A549 treated with RU486 at 1 μM for 4 hours (cell line): ENCODE results near the gene DDX23. TPM values are rescaled to one million over a fixed set of nuclear protein-coding genes. Genes with fewer than 3 reads are reported as not detected.

ENCODE experiments used
- total RNA-seq: library from RNA; stranded (reverse); fragments of 200-300 nt; extraction: Qiagen RNA extraction; gene quantifications from 5 replicates; pipeline ENCODE4 v1.2.3, GENCODE V29; 2022; ENCODE audit warnings: low read depth

DDX23 gene
- 80.3 to 88.0 TPM (median 82.8 TPM) in 5 replicates for total RNA-seq

DNA sequence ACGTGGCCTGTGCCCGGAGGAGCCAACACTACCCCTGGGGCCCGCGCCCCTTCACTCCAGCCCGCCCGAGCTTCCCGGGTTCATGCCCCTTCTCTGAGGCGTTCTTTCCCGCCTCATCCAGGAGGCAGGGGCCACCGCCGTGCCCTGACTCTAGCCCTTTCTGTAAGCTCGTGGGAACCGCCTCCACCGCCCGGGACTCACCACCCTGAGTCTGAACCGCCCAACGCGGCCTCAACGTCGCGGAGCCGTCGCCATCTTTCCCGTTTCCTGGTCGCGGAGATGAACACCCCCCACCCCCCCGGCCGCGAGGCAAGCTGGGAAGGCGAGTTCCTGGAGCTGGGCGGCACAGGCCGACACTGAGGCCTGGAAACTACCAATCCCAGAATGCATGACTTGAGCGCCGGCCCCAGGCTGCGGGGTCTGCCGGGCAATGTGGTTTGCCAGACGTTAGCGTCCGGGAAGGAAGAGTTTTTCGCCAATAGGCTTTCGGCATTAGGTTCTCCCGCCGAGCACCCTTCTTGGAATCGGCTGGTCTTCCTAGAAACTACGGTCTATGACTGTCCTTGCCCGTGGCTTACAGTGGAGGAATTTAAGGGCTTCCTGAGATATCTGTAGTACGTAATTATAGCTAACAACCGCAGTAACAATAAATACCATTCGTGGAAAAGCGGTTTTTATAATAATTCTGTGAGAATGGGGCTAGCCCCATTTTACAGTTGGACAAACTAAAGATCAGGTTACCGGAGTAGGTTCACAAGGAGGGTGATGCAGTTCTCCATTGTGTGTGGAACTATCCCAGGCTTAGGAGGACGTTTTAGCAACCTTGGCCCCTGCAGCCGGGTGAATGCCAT, at the start of gene DDX23:
Gene DDX23 (minus strand): TSS at position 281 of the 851 bp plus-strand sequence. CDS start 6,381 bp downstream, outside the sequence.

DNA sequence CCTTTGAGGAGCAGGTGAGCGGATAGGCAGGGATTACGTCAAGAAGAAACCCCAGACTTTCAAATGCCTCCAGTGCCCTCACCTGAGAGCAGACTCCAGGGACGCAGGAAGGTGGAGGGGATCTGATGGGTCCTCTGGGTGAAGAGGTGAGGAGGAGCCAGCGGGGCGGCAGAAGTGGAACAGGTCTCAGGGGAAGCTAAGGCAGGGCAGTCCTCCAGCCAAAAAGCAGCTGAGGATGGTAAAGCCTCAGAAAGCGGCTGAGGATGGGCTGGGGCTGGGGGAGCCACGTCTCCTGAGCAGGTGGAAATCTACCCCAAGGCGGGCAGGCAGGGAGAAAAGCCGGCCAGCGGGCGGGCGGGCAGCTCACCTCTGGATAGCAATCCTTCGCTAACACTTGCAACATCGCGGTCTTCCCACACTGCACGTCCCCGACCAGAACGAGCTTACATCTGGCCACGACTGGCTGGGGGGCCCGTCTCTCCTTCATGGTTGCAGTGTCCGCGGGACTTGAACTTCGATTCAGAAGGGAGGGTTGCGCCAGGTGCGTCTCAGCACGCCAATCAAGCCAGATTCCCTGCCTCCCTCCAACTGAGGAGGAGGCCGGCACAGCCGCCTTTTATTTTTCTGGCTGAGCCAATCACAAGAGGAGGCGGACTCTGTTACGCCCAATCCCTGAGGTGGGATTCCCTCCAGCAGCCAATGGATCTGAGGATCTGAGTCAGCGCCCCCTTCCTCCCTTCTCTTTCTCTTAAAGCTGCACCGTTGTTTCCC, 13.5 kb upstream of the DDX23 start, which contains the start of gene RND1:
Gene RND1 (minus strand): TSS at position 590 of the 771 bp plus-strand sequence. CDS start 103 bp downstream, at position 487.

DNA sequence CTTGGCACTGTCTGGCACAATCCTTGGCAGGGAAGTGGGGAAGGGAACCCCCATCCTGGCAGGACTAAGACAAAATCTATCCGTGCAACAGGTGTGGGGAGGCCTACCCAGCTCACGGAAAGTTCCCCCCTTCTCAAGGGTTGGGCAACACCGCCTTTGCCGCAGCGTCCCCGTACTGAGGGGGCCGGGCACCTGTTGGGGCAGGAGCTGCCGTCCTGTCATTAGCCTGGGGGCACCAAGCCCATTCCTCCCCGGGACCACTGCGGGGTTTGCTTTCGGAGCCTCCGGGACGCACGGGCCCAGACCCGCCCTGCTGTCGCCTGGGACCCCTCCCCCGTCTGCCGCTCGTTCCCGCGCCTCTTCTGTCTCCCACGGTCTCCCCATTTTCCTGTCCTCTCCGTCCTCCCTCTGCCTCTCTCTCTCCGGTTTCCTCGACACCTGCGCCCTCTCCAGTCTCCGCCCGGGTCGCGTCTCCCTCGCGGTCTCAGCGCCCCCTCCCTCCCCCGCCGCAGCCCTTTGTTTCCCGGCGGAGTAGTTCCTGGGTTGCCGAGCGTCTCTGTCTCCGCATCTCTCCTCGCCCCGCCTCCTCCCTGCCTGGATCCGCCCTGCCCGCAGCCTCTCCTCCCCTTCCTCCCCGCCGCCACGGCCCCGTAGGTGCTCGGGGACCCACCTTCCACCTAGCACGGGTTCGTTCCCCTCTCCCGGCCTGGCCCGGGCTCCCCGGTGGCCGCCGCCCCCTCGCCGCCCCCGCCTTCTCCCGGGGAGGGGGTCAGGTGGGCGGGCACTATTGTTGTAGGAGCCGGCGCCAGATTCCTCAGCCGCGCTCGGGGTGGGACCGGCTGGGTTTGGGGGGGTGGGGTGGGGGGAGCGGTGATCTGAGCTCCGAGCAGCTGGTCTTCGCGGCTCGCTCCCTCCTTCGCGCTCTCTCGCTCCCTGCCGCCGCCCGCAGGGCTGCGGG, 33.8 kb downstream of the DDX23 start, which contains the start of gene CACNB3:
Gene CACNB3 (plus strand): TSS at position 624 of the 958 bp plus-strand sequence. CDS start 434 bp downstream, outside the sequence.

DNA sequence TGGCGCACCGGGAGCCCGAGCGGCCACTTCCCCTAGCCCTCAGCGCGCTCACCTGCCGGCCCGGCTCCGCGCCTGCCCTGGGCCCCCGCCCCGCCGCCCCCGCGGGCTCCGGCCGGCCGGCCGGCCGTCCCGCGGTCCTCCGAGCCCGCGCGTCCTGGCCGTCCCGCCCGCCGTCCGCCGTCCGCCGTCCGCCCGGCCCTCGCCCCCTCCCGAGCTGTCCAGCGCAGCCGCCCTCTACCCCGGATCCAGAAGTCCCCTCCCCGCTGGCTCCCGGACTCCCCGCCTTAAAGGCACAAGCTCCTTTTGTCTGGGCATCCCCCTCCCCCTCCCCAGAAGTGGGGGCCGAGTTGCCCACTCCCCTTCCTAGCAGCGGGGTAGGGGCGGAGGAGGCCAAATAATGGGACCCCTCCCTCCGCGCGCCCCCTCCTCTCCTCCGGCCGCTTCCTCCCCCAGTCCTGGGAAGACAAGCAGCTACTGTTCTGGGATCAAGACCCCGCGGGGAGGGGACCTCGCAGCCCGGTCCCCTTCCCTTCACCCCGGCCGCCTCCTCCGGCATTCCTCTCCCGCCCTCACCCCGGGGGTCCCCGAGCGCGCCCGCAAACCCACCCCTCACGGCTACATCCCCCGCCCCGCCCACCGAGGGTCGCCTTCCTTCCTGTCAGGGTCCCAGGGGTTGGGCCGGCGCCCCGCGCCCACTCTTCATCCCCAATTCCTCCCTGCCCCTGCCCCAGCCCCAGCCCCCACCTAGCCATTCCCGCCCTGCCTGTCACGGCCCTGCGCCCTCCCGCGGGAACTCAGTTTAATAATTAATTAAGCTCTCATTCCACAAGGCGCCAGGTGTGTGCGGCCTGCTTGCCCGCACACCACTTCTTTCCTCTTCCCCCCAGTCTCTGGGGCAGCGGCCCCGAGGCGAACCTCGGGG, 62.8 kb downstream of the DDX23 start, which contains the start of gene ADCY6:
Gene ADCY6 (minus strand): TSS at position 236 of the 922 bp plus-strand sequence. CDS start 5,655 bp downstream, outside the sequence.

Other genes starting within 250 kb of the DDX23 start
- 31.6 to 48.7 TPM (median 35.3 TPM) in 5 replicates for gene KANSL2, start 169.9 kb downstream of the DDX23 start, total RNA-seq
- 9.2 to 15.9 TPM (median 14.0 TPM) in 5 replicates for gene CCNT1, start 135.5 kb downstream of the DDX23 start, total RNA-seq
- gene ADCY6, start 63.1 kb downstream of the DDX23 start, total RNA-seq, result 10.1 to 16.3 TPM (median 15.7 TPM) in 5 replicates
- 28.2 to 48.8 TPM (median 36.0 TPM) in 5 replicates for gene CACNB3, start 33.7 kb downstream of the DDX23 start, total RNA-seq
- gene RND1, start 13.7 kb upstream of the DDX23 start, total RNA-seq, result 14.4 to 21.8 TPM (median 15.8 TPM) in 5 replicates
- 49.2 to 63.3 TPM (median 55.4 TPM) in 5 replicates for gene FKBP11, start 73.3 kb upstream of the DDX23 start, total RNA-seq
- gene ARF3, start 105.3 kb upstream of the DDX23 start, total RNA-seq, result 117 to 163 TPM (median 155 TPM) in 5 replicates
- gene WNT10B, start 119.6 kb upstream of the DDX23 start, total RNA-seq, result 1.9 to 2.8 TPM (median 2.5 TPM) in 5 replicates
- 0.18 TPM in 1 of 5 replicates, not detected in the others for gene WNT1, start 126.2 kb upstream of the DDX23 start, total RNA-seq
- gene DDN, start 147.2 kb upstream of the DDX23 start, total RNA-seq, result 0.66 to 0.97 TPM (median 0.81 TPM) in 5 replicates
- gene PRKAG1, start 166.6 kb upstream of the DDX23 start, total RNA-seq, result 38.9 to 46.2 TPM (median 40.0 TPM) in 5 replicates
- gene KMT2D, start 208.6 kb upstream of the DDX23 start, total RNA-seq, result 32.5 to 45.5 TPM (median 37.9 TPM) in 5 replicates
- gene RHEBL1, start 217.8 kb upstream of the DDX23 start, total RNA-seq, result 4.9 to 6.1 TPM (median 5.7 TPM) in 5 replicates
- not detected in 5 replicates for gene DHH, start 242.6 kb upstream of the DDX23 start, total RNA-seq